Measurements from ENCODE around the gene NCKAP5.

NCKAP5 gene

GRCh38 chr2:133333181-133333580 lies 235.1 kb downstream of the NCKAP5 start:
- Mint-ChIP-seq H3K27ac (no peak overlapping the region), H3K36me3 (ENCODE audit: low read depth) (no peaks in the 10 kb centered on the region), H3K4me3 (no peak overlapping the region), H3K4me1 (ENCODE audit: low read depth) (no peaks in the 10 kb centered on the region), H3K27me3 (ENCODE audit: low read depth) (no peaks in the 10 kb centered on the region), H3K9me3 (no peaks in the 10 kb centered on the region)
- DNase-seq (ENCODE audit: low spot score) = no peak

GRCh38 chr2:133331436-133331835 lies 236.8 kb downstream of the NCKAP5 start:
- no peak for DNase-seq (ENCODE audit: low spot score)
- Mint-ChIP-seq H3K4me1 (ENCODE audit: low read depth) (no peaks in the 10 kb centered on the region), H3K27ac (no peak overlapping the region), H3K4me3 (no peak overlapping the region), H3K36me3 (ENCODE audit: low read depth) (no peaks in the 10 kb centered on the region), H3K9me3 (no peaks in the 10 kb centered on the region), H3K27me3 (ENCODE audit: low read depth) (no peaks in the 10 kb centered on the region)

- no peaks in the 10 kb centered on the region for H3K36me3 Mint-ChIP-seq (ENCODE audit: low read depth)
- no peaks in the 10 kb centered on the region for H3K9me3 Mint-ChIP-seq
- no peaks in the 10 kb centered on the region for H3K27me3 Mint-ChIP-seq (ENCODE audit: low read depth)
- H3K27ac Mint-ChIP-seq = no peak overlapping the region
- H3K4me3 Mint-ChIP-seq = no peak overlapping the region
- DNase-seq (ENCODE audit: low spot score) = no peak
- no peaks in the 10 kb centered on the region for H3K4me1 Mint-ChIP-seq (ENCODE audit: low read depth)
These were observed 241.4 kb downstream of the NCKAP5 start for GRCh38 chr2:133326652-133327397.

- Mint-ChIP-seq H3K27ac (no peak overlapping the region), H3K27me3 (ENCODE audit: low read depth) (no peaks in the 10 kb centered on the region), H3K9me3 (no peaks in the 10 kb centered on the region), H3K36me3 (ENCODE audit: low read depth) (no peaks in the 10 kb centered on the region), H3K4me3 (no peak overlapping the region), H3K4me1 (ENCODE audit: low read depth) (no peaks in the 10 kb centered on the region)
- no peak for DNase-seq (ENCODE audit: low spot score)
These were observed 244.1 kb downstream of the NCKAP5 start for GRCh38 chr2:133324150-133324561.

- Mint-ChIP-seq H3K4me1 (ENCODE audit: low read depth) (no peaks in the 10 kb centered on the region), H3K27me3 (ENCODE audit: low read depth) (no peaks in the 10 kb centered on the region), H3K4me3 (no peak overlapping the region), H3K36me3 (ENCODE audit: low read depth) (no peaks in the 10 kb centered on the region), H3K9me3 (no peaks in the 10 kb centered on the region), H3K27ac (no peak overlapping the region)
- DNase-seq (ENCODE audit: low spot score) = no peak
These were observed 245.4 kb downstream of the NCKAP5 start for GRCh38 chr2:133322909-133323308.

- Mint-ChIP-seq H3K4me1 (ENCODE audit: low read depth) (no peaks in the 10 kb centered on the region), H3K4me3 (no peak overlapping the region), H3K27me3 (ENCODE audit: low read depth) (no peaks in the 10 kb centered on the region), H3K9me3 (no peaks in the 10 kb centered on the region), H3K27ac (no peak overlapping the region), H3K36me3 (ENCODE audit: low read depth) (no peaks in the 10 kb centered on the region)
- DNase-seq (ENCODE audit: low spot score) = no peak
These were observed 251.1 kb downstream of the NCKAP5 start for GRCh38 chr2:133317178-133317577.

GRCh38 chr2:133316557-133316956 lies 251.7 kb downstream of the NCKAP5 start:
- DNase-seq (ENCODE audit: low spot score) = no peak
- Mint-ChIP-seq H3K27me3 (ENCODE audit: low read depth) (no peaks in the 10 kb centered on the region), H3K4me3 (no peak overlapping the region)

GRCh38 chr2:133315280-133315679 lies 253.0 kb downstream of the NCKAP5 start:
- Mint-ChIP-seq H3K4me1 (ENCODE audit: low read depth) (no peaks in the 10 kb centered on the region), H3K36me3 (ENCODE audit: low read depth) (no peaks in the 10 kb centered on the region), H3K27me3 (ENCODE audit: low read depth) (no peaks in the 10 kb centered on the region), H3K27ac (no peak overlapping the region), H3K9me3 (no peaks in the 10 kb centered on the region), H3K4me3 (no peak overlapping the region)
- no peak for DNase-seq (ENCODE audit: low spot score)

More at GRCh38 chr2:133316557-133316956, 251.7 kb downstream of the NCKAP5 start:
- Mint-ChIP-seq H3K27ac (no peak overlapping the region), H3K36me3 (ENCODE audit: low read depth) (no peaks in the 10 kb centered on the region), H3K9me3 (no peaks in the 10 kb centered on the region), H3K4me1 (ENCODE audit: low read depth) (no peaks in the 10 kb centered on the region)

- H3K27ac Mint-ChIP-seq = no peak overlapping the region
- DNase-seq (ENCODE audit: low spot score) = no peak
These were observed 253.5 kb downstream of the NCKAP5 start for GRCh38 chr2:133314795-133315194.

GRCh38 chr2:133312038-133312729 lies 256.1 kb downstream of the NCKAP5 start:
- no peak for DNase-seq (ENCODE audit: low spot score)
- Mint-ChIP-seq H3K9me3 (peaks cover 3% of the 10 kb centered on the region), H3K36me3 (ENCODE audit: low read depth) (no peaks in the 10 kb centered on the region), H3K27me3 (ENCODE audit: low read depth) (no peaks in the 10 kb centered on the region), H3K27ac (no peak overlapping the region), H3K4me3 (no peak overlapping the region), H3K4me1 (ENCODE audit: low read depth) (no peaks in the 10 kb centered on the region)

More at GRCh38 chr2:133314795-133315194, 253.5 kb downstream of the NCKAP5 start:
- no peaks in the 10 kb centered on the region for H3K4me1 Mint-ChIP-seq (ENCODE audit: low read depth)
- no peak overlapping the region for H3K4me3 Mint-ChIP-seq
- no peaks in the 10 kb centered on the region for H3K27me3 Mint-ChIP-seq (ENCODE audit: low read depth)
- H3K36me3 Mint-ChIP-seq (ENCODE audit: low read depth) = no peaks in the 10 kb centered on the region
- H3K9me3 Mint-ChIP-seq = no peaks in the 10 kb centered on the region

- no peaks in the 10 kb centered on the region for H3K36me3 Mint-ChIP-seq (ENCODE audit: low read depth)
- no peaks in the 10 kb centered on the region for H3K4me1 Mint-ChIP-seq (ENCODE audit: low read depth)
- no peak for DNase-seq (ENCODE audit: low spot score)
- no peak overlapping the region for H3K27ac Mint-ChIP-seq
- H3K27me3 Mint-ChIP-seq (ENCODE audit: low read depth) = no peaks in the 10 kb centered on the region
- peaks cover 3% of the 10 kb centered on the region for H3K9me3 Mint-ChIP-seq
- H3K4me3 Mint-ChIP-seq = no peak overlapping the region
These were observed 262.0 kb downstream of the NCKAP5 start for GRCh38 chr2:133306236-133306635.

- H3K4me3 Mint-ChIP-seq = no peak overlapping the region
- H3K27ac Mint-ChIP-seq = no peak overlapping the region
- no peak for DNase-seq (ENCODE audit: low spot score)
- H3K4me1 Mint-ChIP-seq (ENCODE audit: low read depth) = no peaks in the 10 kb centered on the region
- peaks cover 3% of the 10 kb centered on the region for H3K9me3 Mint-ChIP-seq
- H3K27me3 Mint-ChIP-seq (ENCODE audit: low read depth) = no peaks in the 10 kb centered on the region
- H3K36me3 Mint-ChIP-seq (ENCODE audit: low read depth) = no peaks in the 10 kb centered on the region
These were observed 263.9 kb downstream of the NCKAP5 start for GRCh38 chr2:133304344-133304743.

- H3K36me3 Mint-ChIP-seq (ENCODE audit: low read depth) = no peaks in the 10 kb centered on the region
- H3K9me3 Mint-ChIP-seq = peaks cover 3% of the 10 kb centered on the region
- DNase-seq (ENCODE audit: low spot score) = no peak
- H3K4me3 Mint-ChIP-seq = no peak overlapping the region
- H3K27me3 Mint-ChIP-seq (ENCODE audit: low read depth) = no peaks in the 10 kb centered on the region
- no peak overlapping the region for H3K27ac Mint-ChIP-seq
- H3K4me1 Mint-ChIP-seq (ENCODE audit: low read depth) = no peaks in the 10 kb centered on the region
These were observed 265.1 kb downstream of the NCKAP5 start for GRCh38 chr2:133303150-133303549.

- Mint-ChIP-seq H3K4me3 (no peak overlapping the region), H3K27me3 (ENCODE audit: low read depth) (no peaks in the 10 kb centered on the region), H3K4me1 (ENCODE audit: low read depth) (no peaks in the 10 kb centered on the region), H3K36me3 (ENCODE audit: low read depth) (no peaks in the 10 kb centered on the region), H3K27ac (no peak overlapping the region), H3K9me3 (no peaks in the 10 kb centered on the region)
- DNase-seq (ENCODE audit: low spot score) = no peak
These were observed 271.9 kb downstream of the NCKAP5 start for GRCh38 chr2:133296401-133296800.
